Thyroid gland (tissue), 4 donors: ENCODE measurements around the gene COBLL1.

Experiments used
- POLR2A ChIP-seq, 2 donors: fragments of 450-650 bp; IDR thresholded peaks; one replicate each; pipeline ENCODE4 v1.6.1; 2017; ENCODE audit warnings: antibody characterized with exemption in 2 of 2, mild to moderate bottlenecking in 2 of 2, moderate library complexity in 1 of 2
- TF ChIP-seq, protein P1 (sequence below), 6 experiments: fragments of 200-600 bp in 3 of 6; fragments of 450-650 bp in 3 of 6; sonication (generic) in 3 of 6; IDR thresholded peaks; one replicate each; pipeline ENCODE4 v1.5.1; 2016 to 2019; ENCODE audit warnings: antibody characterized with exemption in 6 of 6, mild to moderate bottlenecking in 2 of 6, inconsistent platforms in 1 of 6, moderate library complexity in 1 of 6

DNA sequence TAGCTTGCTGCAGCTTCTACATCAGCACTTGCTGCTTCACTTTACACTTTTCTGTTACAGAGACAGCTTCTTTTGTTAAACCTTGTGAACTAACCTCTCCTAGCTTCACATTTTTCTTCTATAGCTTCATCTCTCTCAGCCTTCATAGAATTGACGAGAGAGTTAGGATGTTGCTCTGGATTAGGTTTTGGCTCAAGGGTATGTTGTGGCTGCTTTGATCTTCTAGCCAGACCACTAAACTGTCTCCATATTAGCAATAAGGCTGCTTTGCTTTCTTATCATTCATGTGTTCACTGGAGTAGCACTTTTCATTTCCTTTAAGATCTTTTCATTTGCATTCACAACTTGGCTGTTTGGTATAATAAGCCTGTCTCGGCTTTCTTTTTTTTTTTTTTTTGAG, 174.1 kb downstream of the COBLL1 start:
- TF ChIP-seq, protein P1, sequence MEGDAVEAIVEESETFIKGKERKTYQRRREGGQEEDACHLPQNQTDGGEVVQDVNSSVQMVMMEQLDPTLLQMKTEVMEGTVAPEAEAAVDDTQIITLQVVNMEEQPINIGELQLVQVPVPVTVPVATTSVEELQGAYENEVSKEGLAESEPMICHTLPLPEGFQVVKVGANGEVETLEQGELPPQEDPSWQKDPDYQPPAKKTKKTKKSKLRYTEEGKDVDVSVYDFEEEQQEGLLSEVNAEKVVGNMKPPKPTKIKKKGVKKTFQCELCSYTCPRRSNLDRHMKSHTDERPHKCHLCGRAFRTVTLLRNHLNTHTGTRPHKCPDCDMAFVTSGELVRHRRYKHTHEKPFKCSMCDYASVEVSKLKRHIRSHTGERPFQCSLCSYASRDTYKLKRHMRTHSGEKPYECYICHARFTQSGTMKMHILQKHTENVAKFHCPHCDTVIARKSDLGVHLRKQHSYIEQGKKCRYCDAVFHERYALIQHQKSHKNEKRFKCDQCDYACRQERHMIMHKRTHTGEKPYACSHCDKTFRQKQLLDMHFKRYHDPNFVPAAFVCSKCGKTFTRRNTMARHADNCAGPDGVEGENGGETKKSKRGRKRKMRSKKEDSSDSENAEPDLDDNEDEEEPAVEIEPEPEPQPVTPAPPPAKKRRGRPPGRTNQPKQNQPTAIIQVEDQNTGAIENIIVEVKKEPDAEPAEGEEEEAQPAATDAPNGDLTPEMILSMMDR (IDR thresholded peaks at IDR 0.05), result no peak
- TF ChIP-seq POLR2A (IDR thresholded peaks at IDR 0.05), result no peak
